NCI-H2081 treated with DMSO at 0.1 percent for 48 hours (cell line): ENCODE data around the gene WDR86.

Source experiments
- DNase-seq: peaks from one replicate; lab custom pipeline; 2025; lab: John Stamatoyannopoulos, UW

The WDR86 gene

DNA sequence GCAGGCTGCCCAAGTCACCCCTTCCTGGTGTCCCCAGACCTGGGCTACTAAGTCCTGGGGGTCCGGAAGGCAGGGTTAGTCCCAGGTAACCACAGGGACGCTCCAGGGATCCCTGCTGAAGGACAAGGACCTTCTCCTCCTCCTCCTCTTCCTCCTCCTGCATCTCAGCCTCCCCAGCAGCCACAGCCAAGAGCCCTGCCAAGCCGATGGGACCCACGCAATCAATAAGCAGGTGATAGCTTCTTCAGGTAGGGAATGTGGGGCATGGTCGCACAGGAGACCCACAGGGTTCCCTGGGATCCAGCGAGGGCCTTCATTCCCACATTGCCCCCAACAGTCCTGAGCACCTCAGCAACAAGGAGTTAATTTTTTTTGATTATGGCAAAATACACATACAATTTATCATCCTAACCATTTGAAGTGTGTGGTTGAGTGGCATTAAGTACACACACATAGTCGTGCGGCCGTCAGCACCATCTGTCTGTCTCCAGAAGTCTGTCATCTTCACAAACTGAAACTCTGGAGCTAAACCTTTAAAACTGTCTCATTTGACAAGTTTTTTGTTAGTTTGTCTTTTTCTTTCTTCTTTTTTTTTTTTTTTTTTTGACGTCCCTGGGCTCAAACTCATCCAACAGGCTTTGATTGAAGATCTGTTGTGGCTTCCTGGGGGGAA, 18.0 kb upstream of the WDR86 start:
- no peak for DNase-seq

DNA sequence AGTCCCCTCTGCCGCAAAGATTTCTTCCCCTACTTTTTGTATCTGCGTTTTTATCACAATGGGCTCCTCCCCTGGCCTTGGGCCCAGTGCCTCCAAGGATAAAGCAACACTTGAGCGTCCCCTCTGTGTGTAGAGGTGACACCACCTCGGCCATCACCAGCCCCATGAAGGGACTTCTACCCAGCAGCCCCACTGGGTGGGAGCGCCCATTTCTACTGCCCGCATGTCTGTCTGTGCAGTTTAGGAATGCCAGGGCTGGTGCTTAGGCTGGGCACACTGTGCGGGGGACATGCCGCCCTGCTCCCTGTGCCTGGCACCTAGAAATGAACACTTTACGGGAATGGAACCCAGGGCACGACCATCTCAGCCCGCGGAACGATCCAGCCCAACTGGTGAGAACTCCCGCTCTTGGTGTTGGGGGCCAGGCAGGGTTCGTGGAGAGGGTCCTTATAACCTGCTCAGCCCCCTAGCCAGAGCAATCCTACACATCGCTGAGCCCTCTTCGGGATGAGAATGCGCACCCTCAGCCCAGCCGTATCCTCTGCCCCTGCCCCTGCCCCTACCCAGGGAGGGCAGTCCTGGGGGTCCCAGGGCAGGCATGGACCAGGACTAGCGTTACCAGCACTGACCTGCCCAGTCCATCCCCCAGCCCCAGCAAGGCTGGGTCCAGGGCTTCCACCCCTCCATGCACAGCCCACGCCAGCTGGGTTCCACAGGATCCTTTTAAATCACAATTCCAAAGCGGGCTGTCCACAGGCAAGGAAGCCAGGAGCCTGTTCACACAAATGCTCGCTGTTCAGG, 17.3 kb upstream of the WDR86 start:
- DNase-seq, result no peak

DNA sequence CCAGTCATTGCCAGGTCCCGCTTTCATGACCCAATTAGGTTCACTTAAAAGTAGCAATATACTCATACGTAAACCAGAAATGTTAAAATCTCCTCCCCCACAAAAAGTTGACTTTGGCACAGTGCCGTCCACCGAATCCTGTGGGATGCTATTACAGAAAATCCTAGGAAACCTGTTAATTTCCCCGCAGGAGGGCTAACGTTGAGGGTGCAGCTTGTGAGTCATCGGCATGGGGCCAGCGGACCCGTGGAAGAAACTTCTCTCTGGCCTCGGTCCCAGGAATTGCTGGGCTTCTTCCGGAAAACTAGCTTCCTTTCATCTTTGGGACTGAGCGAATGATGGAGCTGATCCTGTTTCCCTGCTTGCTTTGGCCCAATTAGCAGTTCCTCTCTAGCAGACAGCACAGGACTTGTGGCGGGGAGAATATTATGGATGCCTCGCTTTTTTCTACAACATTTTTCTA, 16.6 kb upstream of the WDR86 start:
- no peak for DNase-seq

DNA sequence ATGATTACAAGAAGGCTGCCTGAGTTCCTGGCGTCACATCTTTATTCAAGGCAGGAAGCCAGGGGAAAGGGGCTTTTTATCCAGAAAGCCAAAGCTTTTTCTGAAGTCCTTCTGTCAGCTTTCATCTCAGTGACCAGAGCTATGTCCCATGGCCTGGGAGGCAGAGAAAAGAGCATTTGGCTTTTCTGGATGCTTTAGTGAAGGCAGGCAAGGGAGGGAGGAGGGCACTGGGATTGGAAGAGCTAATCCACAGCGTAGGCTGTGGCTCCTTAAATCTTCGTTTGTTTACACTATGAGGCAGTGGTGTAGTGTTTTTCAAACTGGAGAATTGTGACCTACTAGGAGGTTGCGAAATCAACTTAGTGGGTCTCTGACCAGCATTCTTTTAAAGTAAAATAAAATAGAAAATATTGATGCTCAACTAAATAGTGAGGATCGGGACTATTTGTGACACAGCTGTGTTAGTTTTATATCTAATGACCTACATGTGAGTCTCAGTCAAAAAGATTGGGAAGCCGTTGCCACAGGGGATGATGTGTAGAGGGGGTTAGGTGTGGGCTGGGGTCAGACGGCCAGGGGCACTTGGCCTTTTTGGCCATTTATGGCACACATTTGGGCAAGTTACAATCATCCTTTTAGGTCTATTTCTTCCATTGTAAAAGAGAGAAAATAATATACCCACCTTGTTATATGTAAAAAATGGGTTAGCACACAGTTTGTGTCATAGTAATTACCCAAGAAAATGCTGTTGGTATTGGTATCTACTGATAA, 16.0 kb upstream of the WDR86 start:
- DNase-seq, result no peak

DNA sequence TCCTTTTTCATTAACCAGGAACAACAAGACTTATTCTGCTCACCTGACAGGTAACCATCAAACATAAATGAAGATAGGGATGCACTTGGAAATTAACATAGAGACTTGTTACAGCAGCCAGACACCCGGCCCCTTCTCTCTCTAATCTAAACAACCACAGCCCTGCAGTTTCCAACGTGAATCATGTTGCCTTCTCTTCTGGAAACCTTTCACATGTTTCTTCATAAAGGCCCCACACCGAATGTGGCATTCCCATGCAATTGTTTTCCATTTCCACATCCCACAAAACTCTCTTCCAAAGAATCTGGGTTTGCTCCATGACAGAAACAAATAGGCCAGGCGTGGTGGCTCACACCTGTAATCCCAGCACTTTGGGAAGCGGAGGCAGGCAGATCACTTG, 15.0 kb upstream of the WDR86 start:
- DNase-seq, result no peak

DNA sequence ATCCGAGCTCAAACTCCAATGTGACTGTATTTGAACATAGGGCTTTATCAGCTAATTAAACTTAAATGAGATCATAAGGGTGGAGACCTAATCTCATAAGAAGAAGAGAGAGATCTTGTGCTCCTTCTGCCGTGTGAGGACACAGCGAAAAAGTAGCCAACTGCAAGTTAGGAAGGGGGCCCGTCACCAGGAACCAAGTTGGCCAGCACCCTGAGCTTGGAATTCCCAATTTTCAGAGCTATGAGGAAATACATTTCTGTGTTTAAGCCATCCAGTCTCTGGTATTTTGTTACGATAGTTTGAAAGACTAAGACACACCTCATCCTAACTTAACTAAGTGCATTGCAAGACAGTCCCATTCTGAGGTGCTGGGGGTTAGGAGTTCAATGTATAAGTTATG, 14.1 kb upstream of the WDR86 start:
- no peak for DNase-seq

DNA sequence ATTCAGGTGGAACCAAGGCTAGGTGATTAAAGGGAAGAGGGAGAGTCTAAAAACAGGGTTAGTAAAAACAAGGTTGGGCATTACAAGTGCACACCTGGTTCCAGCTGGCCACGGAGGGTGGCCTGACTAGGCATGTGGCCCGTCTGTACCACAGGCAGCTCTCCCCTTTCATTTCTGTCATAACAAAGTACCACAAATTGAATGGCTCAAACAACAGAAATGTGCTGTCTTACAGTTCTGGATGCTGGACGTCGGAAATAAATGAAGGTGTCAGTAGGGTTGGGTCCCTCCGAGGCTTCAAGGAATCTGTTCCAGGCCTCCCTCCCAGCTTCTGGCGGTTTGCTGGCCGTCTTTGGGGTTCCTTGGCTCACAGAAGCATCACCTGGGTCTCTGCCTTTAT, 13.4 kb upstream of the WDR86 start:
- DNase-seq, result no peak

DNA sequence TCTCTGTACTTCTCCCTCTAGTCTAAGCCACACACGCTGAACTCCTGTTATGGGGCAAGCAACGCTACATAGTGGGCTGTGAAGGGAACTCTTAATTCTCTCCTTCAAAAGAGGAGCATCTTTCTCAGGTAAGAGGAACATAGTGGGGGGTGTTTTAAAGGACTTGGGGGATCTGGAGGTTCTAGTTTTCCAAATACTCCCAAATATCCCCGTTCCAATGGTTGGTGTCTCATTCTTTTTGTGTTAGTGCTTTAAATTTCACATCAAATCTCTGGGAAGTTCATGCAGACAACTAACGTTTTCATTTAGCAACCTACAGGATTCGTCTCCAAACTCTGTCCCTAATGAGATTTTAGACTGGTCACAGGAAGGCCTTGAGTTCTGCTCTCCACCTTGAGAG, 12.4 kb upstream of the WDR86 start:
- no peak for DNase-seq

DNA sequence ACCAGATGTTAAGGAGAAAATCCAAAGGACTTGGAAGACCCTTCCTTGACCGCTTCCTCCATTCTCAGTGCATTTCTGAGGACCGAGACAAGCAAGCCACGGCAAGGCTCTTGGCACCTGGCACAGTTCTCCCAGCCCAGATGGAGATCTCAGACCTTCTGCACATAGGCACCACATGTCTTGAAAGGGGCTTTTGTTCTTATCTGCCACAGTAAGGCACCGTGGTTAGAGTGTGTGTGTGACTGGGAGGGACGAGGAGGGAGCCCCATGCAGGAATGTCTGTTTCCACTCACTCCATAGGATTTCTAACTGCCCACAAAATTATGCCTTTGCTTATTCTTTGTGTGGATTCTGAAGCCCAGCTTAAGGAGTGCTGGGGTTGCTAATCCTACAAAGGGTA, 10.3 kb upstream of the WDR86 start:
- no peak for DNase-seq

DNA sequence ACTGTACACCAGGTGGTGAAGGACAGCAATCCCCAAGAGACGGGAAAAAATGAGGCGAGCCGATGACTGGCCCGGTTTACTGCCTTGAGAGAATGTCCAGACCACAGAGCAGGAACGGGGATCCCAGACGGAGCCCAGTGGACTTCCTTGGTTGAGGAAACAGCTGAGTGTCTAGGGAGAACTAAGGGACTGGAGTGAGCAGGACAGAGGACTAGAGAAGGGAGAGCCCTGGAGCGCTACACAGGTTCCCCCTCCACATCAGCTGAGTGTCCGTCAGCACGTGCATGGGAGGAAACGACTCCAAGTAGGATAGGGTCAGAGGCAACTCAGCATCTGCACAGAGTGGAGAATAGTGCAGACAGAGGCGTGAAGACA, 7.1 kb upstream of the WDR86 start:
- no peak for DNase-seq

DNA sequence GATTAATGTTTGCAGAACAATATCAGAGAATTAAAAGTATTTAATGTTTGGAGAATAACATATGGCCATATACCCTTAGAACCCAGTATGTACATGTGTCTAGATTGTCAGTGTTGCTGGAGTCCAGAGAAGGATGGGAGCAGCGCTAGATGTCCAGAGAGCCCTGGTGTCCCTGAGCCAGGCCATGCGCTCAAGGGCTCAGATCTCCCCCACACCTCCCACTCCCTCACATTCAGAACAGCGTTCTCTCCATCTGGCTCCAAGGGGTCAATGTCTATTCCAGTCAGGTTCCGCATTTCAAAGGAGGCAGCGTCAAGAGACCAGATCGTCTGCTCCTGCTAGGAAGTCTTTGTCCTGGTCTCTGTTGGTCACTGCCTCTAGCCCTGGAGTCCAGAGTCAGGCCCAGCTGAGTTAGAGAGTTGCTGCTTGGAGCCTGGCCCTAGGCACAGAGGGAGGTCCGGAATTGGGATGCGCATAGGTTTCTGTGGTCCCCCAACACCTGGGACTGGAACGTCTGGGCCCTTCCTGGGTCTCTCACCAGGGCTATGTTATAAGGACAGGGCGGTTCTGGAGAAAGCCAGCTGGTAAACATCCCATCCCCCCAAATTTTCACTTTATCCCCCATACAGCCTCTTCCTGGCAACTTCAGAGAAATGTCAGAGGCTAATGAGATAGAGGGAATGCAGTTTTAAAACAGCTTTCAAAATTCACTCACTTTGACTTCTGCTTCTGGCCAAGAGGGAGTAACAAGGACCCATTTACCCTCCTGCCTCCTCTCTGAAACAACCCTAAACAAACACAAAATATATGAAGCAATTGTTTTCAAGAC, 6.5 kb upstream of the WDR86 start:
- no peak for DNase-seq

DNA sequence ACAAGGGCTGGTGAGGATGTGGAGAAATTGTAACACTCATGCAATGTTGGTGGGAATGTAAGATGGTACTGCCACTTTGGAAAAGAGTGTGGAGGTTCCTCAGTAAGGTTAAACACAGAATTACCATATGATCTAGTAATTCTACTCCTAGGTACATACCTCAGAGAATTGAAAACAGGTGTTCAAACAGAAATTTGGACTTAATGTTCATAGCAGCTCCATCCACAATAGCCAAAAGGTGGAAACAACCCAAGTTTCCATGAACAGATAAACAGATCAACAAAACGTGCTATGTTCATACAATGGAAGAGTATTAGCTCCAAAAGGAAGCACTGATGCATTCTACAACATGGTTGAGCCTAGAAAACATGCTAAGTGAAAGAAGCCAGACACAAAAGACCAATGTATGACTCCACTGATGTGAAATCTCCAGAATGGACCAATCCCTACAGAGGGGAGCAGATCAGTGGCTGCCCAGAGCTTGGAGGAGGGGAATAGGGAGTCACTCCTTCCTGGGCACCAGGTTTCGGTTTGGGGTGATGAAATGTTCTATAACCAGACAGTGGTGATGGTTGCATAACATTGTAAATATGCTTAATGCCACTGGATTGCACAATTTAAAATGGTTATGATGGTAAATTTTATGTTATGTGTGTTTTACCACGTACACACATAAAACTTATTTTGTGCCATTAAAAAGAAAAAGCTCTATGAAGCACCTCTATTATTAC, 5.7 kb upstream of the WDR86 start:
- DNase-seq, result peak; percentile 54

DNA sequence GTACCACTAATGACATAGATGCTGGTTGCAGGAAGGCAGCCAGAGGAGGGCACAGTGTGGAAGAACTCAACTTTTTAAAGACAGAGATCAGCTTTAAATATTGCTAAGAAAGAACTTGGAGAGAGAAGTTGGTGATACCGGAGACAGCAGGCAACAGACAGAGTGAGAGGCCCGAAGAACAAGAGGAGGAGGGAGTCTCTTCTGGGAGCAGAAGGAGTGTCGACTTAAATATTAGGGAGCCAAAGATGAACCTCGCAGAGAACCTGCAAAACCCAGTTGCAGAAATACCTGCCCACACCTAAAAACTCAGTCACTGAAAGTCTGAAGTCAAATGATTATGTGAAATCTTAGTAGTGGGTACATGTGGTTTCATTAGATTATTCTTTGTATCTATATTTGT, 3.4 kb upstream of the WDR86 start:
- DNase-seq, result no peak

DNA sequence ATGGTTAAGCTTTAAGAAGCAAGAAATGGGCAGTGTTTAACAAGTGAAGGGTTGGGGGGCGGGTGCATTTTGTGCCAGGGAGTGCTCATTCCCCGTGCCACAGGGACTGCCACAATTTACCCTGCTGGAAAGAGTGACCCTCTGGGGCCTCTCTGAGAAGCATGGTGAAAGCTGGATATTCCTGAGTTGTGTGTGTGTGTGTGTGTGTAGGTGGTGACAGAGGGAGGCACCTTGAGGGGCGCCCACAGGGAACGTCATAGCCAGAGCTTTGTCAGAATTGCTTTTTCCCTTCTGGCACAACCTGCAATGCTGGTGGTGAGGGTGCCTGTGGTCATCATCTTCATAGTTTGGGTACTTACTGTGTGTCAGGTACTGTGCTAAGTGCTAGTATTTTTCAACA, 2.5 kb upstream of the WDR86 start:
- no peak for DNase-seq

DNA sequence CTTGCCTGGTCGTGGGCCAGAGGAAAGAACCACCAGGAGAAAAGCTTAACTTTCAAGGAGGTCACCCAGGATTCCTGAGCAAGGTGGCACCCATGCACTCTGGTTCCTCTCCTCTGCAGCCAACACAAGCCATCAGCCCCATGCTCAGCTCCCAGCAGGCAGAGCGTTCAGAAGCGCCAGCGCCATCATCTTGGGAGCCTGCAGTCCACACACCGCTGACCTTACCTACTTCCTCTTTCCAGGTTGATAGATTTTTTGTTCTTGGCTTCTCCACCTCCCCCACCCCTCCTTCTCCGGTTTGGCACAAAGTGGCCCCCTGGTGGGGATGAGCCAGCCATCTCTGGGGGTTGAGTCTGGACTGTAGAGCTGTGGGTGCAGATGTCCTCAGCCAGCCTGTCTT, 1.7 kb upstream of the WDR86 start:
- no peak for DNase-seq

DNA sequence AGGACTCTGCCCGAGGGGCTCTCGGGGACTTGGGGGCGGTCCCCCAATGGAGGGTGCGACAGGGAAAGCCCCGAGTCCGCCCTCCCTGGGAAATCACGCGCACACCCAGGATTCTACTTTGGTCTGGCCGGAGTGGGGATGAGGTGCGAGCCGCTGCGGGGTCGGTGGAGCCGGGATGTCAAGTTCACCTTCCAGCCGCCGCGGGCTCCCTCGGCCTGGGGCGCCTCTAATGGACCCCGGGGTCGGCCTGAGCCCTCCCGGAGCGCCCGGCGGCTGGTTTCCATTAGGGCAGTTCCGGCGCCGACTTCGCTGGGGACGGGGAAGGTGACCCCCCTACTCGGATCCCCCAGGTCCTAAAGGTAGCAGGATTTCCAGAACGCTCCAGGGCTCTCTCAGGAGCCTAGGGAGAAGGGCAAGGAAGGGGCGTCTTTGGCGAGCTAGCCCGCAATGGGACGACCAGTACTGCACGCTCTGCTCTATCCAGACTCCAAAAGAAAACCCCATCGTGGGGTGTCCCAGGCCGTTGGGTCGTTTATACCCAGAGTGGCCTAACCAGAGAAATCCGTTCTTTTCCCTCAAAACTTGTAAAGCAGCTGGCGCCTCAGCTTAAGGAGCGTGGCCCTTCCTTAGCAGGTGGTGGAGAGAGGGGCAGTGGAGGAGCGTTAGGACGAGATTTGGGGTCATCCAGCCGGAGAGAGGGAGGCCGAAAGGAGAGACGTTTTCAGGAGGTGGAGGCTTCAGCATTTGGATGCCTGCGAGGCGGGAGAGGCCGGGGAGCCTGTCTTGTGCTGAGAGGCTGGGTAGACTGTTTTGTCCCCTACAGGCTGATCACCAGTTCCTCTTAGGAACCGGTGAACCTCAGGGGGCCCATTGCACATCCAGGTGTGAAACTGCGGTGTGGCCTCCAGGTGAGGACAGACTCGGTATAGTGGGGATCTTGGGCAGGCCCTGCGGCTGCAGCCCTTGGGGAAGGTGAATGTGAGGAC, 860 bp upstream of the WDR86 start:
- no peak for DNase-seq

DNA sequence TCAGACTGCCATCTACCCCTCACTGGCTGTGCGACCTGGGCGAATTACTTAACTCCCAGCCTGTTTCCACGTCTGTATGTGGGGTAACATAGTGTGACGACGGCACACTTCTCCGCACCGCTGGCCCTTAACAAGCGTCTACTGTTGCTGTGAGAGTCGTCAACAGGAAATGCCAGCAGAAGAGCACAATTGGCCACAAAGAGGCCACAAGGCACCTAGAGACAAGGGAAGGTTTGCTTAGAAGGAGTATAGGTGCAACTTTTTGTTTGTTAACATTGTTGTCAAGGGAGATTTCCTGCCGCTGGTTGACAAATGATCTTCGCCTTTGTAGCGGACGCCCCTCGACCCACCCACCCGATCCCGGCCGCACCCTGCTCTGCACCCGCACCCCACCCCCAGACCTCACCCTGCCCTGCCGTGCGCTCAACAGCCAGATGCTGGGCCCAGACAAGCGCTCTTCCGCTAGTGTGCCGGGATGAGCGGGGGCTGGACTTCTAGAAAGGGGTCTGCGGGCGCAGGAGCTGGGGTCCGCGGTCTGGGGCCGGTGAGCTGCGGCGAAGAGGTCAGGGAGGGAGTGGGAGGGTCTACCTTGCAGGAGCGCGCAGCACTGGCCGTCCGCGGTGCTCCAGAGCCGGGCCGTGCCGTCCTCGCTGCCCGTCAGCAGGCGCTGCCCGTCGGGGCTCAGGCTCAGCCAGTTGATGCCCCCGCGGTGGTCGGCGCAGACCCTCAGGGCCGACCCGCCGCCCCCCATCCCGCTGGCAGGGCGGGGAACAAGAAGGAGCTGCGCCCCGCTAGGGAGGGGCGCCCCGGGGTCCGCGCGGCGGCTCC, 785 bp downstream of the WDR86 start:
- no peak for DNase-seq

DNA sequence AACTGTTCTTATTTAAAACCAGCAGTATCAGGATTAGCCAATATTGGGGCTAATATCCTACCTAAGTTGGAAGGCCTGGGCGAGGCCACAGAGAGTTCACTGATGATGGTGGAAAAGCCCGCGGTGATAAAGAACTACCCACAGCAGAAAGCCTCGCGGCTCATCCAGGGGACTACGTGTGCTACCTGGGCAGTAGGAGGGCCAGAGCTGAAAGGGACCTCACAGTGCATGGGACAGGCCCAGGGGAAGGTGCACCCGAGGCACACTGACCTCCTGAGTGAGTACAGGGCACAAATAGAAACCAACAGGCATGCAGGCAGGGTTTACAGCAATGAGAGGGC, 1.4 kb downstream of the WDR86 start:
- DNase-seq, result no peak

DNA sequence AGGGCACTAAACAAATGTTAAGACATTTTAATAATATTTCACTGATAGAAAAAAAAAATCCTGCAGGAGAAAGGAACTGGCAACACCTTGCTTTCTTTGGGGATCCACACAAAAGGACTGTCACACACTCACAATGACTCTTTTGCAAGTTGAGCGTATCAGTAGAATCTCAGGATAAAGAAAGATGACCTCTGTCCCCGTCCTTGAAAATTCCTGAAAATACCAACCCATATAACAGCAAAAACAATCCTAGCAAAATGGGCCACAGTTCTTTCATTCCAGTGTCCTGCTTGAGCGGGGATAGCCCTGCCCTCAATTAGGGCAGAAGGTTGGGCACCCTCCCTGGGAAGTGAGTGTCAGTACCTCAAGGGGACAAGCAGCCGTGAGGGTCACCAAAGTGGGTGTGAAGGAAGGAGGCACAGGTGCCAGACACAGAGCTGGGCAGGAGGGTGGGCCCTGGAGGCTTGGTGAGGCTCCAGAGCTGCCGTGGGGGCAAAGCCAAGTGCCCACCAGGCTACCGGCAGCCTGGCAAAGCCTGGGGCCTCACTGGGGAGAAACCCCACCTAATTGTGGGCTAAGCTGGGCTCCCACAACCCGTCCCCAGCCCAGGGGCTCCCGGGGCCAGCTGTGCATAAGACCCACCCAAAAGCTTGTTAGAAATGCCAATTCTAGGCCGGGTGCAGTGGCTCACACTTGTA, 2.8 kb downstream of the WDR86 start:
- DNase-seq, result no peak
